GM18873 (cell line): ENCODE data around the gene EXOC6B.

ENCODE experiments used
- ATAC-seq: cut with Tn5 transposase; IDR thresholded peaks from one replicate; pipeline ENCODE4 v1.9.1; 2021; ENCODE audit warnings: mild to moderate bottlenecking, moderate library complexity, moderate number of reproducible peaks; ENCODE audit not compliant: unreplicated experiment, low FRiP score

The EXOC6B gene

GRCh38 chr2:72255540-72255939 lies 570.3 kb downstream of the EXOC6B start:
- no peak for ATAC-seq

- no peak for ATAC-seq
Observed at GRCh38 chr2:72254831-72255451, 570.9 kb downstream of the EXOC6B start.

GRCh38 chr2:72238311-72238710 lies 587.5 kb downstream of the EXOC6B start:
- ATAC-seq, result no peak

GRCh38 chr2:72237549-72237948 lies 588.3 kb downstream of the EXOC6B start:
- no peak for ATAC-seq

GRCh38 chr2:72236445-72237067 lies 589.3 kb downstream of the EXOC6B start:
- ATAC-seq, result no peak

- no peak for ATAC-seq
Observed at GRCh38 chr2:72235497-72236415, 590.1 kb downstream of the EXOC6B start.

GRCh38 chr2:72233211-72233610 lies 592.6 kb downstream of the EXOC6B start:
- no peak for ATAC-seq

- ATAC-seq, result no peak
Observed at GRCh38 chr2:72222829-72223564, 602.8 kb downstream of the EXOC6B start.

- ATAC-seq, result no peak
Observed at GRCh38 chr2:72220170-72220569, 605.7 kb downstream of the EXOC6B start.

GRCh38 chr2:72214429-72215143 lies 611.2 kb downstream of the EXOC6B start:
- no peak for ATAC-seq

- ATAC-seq, result no peak
Observed at GRCh38 chr2:72212486-72212855, 613.4 kb downstream of the EXOC6B start.

- no peak for ATAC-seq
Observed at GRCh38 chr2:72211777-72212485, 613.9 kb downstream of the EXOC6B start.

GRCh38 chr2:72211350-72211749 lies 614.5 kb downstream of the EXOC6B start:
- no peak for ATAC-seq

- ATAC-seq, result no peak
Observed at GRCh38 chr2:72210470-72210869, 615.4 kb downstream of the EXOC6B start.

GRCh38 chr2:72208225-72208624 lies 617.6 kb downstream of the EXOC6B start:
- no peak for ATAC-seq

GRCh38 chr2:72207334-72207733 lies 618.5 kb downstream of the EXOC6B start:
- no peak for ATAC-seq

GRCh38 chr2:72205504-72205881 lies 620.3 kb downstream of the EXOC6B start:
- ATAC-seq, result no peak

- no peak for ATAC-seq
Observed at GRCh38 chr2:72204786-72205503, 620.9 kb downstream of the EXOC6B start.
